8988T (cell line): ENCODE results near the gene PLA2R1.

Source experiments
- DNase-seq: peaks from one replicate; pipeline ENCODE4 v3.0.0; 2011

The PLA2R1 gene

GRCh38 chr2:160028431-160029269 lies 33.8 kb downstream of the PLA2R1 start:
- DNase-seq: no peak

- DNase-seq: no peak
These were observed 40.3 kb downstream of the PLA2R1 start for GRCh38 chr2:160022162-160022561.

GRCh38 chr2:160019374-160020090 lies 42.9 kb downstream of the PLA2R1 start:
- DNase-seq: no peak

GRCh38 chr2:160015746-160016145 lies 46.7 kb downstream of the PLA2R1 start:
- DNase-seq: no peak

- DNase-seq: no peak
These were observed 48.2 kb downstream of the PLA2R1 start for GRCh38 chr2:160014227-160014626.

GRCh38 chr2:160010361-160011145 lies 51.9 kb downstream of the PLA2R1 start:
- DNase-seq: no peak

- DNase-seq: no peak
These were observed 55.3 kb downstream of the PLA2R1 start for GRCh38 chr2:160007111-160007510.

- no peak for DNase-seq
These were observed 55.9 kb downstream of the PLA2R1 start for GRCh38 chr2:160006475-160006874.

- DNase-seq: no peak
These were observed 56.5 kb downstream of the PLA2R1 start for GRCh38 chr2:160005908-160006307.

- DNase-seq: no peak
These were observed 56.9 kb downstream of the PLA2R1 start for GRCh38 chr2:160005476-160005875.

GRCh38 chr2:159998961-159999360 lies 63.5 kb downstream of the PLA2R1 start:
- DNase-seq: no peak

GRCh38 chr2:159998243-159998642 lies 64.2 kb downstream of the PLA2R1 start:
- no peak for DNase-seq

- DNase-seq: no peak
These were observed 65.4 kb downstream of the PLA2R1 start for GRCh38 chr2:159996792-159997546.

- DNase-seq: no peak
These were observed 67.4 kb downstream of the PLA2R1 start for GRCh38 chr2:159995038-159995437.

- DNase-seq: no peak
These were observed 73.2 kb downstream of the PLA2R1 start for GRCh38 chr2:159989249-159989648.

GRCh38 chr2:159988412-159988970 lies 73.9 kb downstream of the PLA2R1 start:
- no peak for DNase-seq

GRCh38 chr2:159987181-159987580 lies 75.2 kb downstream of the PLA2R1 start:
- DNase-seq: no peak

GRCh38 chr2:159985656-159986055 lies 76.8 kb downstream of the PLA2R1 start:
- DNase-seq: no peak

GRCh38 chr2:159984034-159984433 lies 78.4 kb downstream of the PLA2R1 start:
- no peak for DNase-seq

GRCh38 chr2:159982842-159983785 lies 79.3 kb downstream of the PLA2R1 start:
- DNase-seq: no peak

- DNase-seq: no peak
These were observed 80.1 kb downstream of the PLA2R1 start for GRCh38 chr2:159982270-159982669.
